Cardiac muscle cell (in vitro differentiated cells and primary cell): ENCODE results near the gene CTXND1. TPM values are rescaled to one million over a fixed set of nuclear protein-coding genes. Genes with fewer than 3 reads are reported as not detected.

ENCODE experiments used
- DNase-seq, 2 donors: peaks; one replicate each; pipeline versions ENCODE4 v3.0.0 to v3.0.0-alpha.2; 2010 to 2017; ENCODE audit warnings: low read depth in 1 of 2, low spot score in 1 of 2
- H3K27ac ChIP-seq: fragments of 200-600 bp; sonication (generic); 2 replicates; pipeline ENCODE4 v1.5.1; 2016
- H3K27me3 ChIP-seq: fragments of 200-600 bp; sonication (generic); 2 replicates; pipeline ENCODE4 v1.6.0; 2016; ENCODE audit warnings: control low read depth
- H3K36me3 ChIP-seq: fragments of 200-600 bp; sonication (generic); 2 replicates; pipeline ENCODE4 v1.5.1; 2016; ENCODE audit warnings: control low read depth
- H3K4me1 ChIP-seq: fragments of 200-600 bp; sonication (generic); 2 replicates; pipeline ENCODE4 v1.8.1; 2017; ENCODE audit warnings: low read depth, mild to moderate bottlenecking, mixed run types
- H3K4me3 ChIP-seq: fragments of 200-600 bp; sonication (generic); 2 replicates; pipeline ENCODE4 v1.5.1; 2016; ENCODE audit warnings: mild to moderate bottlenecking
- H3K9me3 ChIP-seq: fragments of 200-600 bp; sonication (generic); 2 replicates; pipeline ENCODE4 v1.5.1; 2017; ENCODE audit warnings: low read depth, mild to moderate bottlenecking, control low read depth
- CTCF ChIP-seq: IDR thresholded peaks from 2 replicates; pipeline ENCODE4 v1.5.1; 2012; ENCODE audit warnings: low read depth, mild to moderate bottlenecking, low read length
- polyA plus RNA-seq: library from polyadenylated mRNA; unstranded; fragments of >200 nt; fragmentation: Nextera tagmentation; extraction: Ambion mirVana; gene quantifications from 2 replicates; pipeline ENCODE4 v1.2.1, GENCODE V29; 2016
- total RNA-seq: library from RNA; depleted of rRNA; stranded (reverse); fragments of >200 nt; gene quantifications from 2 replicates; pipeline ENCODE4 v1.2.3, GENCODE V29; 2016

The CTXND1 gene
- total and polyA plus RNA-seq, 2 experiments from 2014 or later = 0.09 to 0.27 TPM

GRCh38 chr15:80231371-80231770 lies 20.6 kb downstream of the CTXND1 start:
- H3K9me3 ChIP-seq = no peaks in the 10 kb centered on the region
- no peaks in the 10 kb centered on the region for H3K27me3 ChIP-seq
- no peak overlapping the region for H3K4me3 ChIP-seq
- no peaks in the 10 kb centered on the region for H3K4me1 ChIP-seq
- DNase-seq = no peak
- TF ChIP-seq CTCF = no peak
- no peaks in the 10 kb centered on the region for H3K36me3 ChIP-seq
- H3K27ac ChIP-seq = no peak overlapping the region

- Histone ChIP-seq H3K9me3 (no peaks in the 10 kb centered on the region), H3K4me3 (no peak overlapping the region), H3K36me3 (no peaks in the 10 kb centered on the region), H3K4me1 (no peaks in the 10 kb centered on the region), H3K27me3 (no peaks in the 10 kb centered on the region), H3K27ac (no peak overlapping the region)
- no peak for TF ChIP-seq CTCF
- peak in 1 of 2 donors; percentile 56 for DNase-seq
These were observed 22.9 kb downstream of the CTXND1 start for GRCh38 chr15:80228959-80229610.

- H3K36me3 ChIP-seq = no peaks in the 10 kb centered on the region
- no peaks in the 10 kb centered on the region for H3K27me3 ChIP-seq
- no peak for TF ChIP-seq CTCF
- H3K27ac ChIP-seq = no peak overlapping the region
- H3K4me1 ChIP-seq = no peaks in the 10 kb centered on the region
- H3K4me3 ChIP-seq = no peak overlapping the region
- no peaks in the 10 kb centered on the region for H3K9me3 ChIP-seq
- no peak for DNase-seq
These were observed 32.1 kb downstream of the CTXND1 start for GRCh38 chr15:80219955-80220354.

- H3K9me3 ChIP-seq = no peaks in the 10 kb centered on the region
- TF ChIP-seq CTCF = no peak
- no peaks in the 10 kb centered on the region for H3K36me3 ChIP-seq
- H3K27ac ChIP-seq = no peak overlapping the region
- no peaks in the 10 kb centered on the region for H3K27me3 ChIP-seq
- no peak overlapping the region for H3K4me3 ChIP-seq
- no peak for DNase-seq
- no peaks in the 10 kb centered on the region for H3K4me1 ChIP-seq
These were observed 34.6 kb downstream of the CTXND1 start for GRCh38 chr15:80217327-80217900.

- no peak for TF ChIP-seq CTCF
- no peaks in the 10 kb centered on the region for H3K9me3 ChIP-seq
- DNase-seq = no peak
- no peaks in the 10 kb centered on the region for H3K36me3 ChIP-seq
- H3K27ac ChIP-seq = no peak overlapping the region
- H3K27me3 ChIP-seq = no peaks in the 10 kb centered on the region
- H3K4me3 ChIP-seq = no peak overlapping the region
- no peaks in the 10 kb centered on the region for H3K4me1 ChIP-seq
These were observed 35.1 kb downstream of the CTXND1 start for GRCh38 chr15:80216911-80217310.
